K562 (cell line): ENCODE data around the gene ENG. TPM values are rescaled to one million over a fixed set of nuclear protein-coding genes. Genes with fewer than 3 reads are reported as not detected.

Experiments used
- CREB5 ChIP-seq: fragments of 250-450 bp; sonication (Bioruptor Pico); IDR thresholded peaks from 2 replicates; pipeline ENCODE4 v1.5.0; 2020; ENCODE audit warnings: mild to moderate bottlenecking
- DEAF1 ChIP-seq: fragments of 450-650 bp; formaldehyde crosslinking; IDR thresholded peaks from 2 replicates; pipeline ENCODE4 v1.4.0; 2020; ENCODE audit warnings: mild to moderate bottlenecking, moderate library complexity
- FOXJ2 ChIP-seq: fragments of 200-800 bp; sonication (Bioruptor generic); IDR thresholded peaks from 2 replicates; pipeline ENCODE4 v1.6.1; 2016; ENCODE audit warnings: missing genetic modification characterization, missing compliant biosample characterization
- GATAD2A ChIP-seq: fragments of 450-650 bp; IDR thresholded peaks from 2 replicates; pipeline ENCODE4 v1.6.1; 2017
- HIVEP1 ChIP-seq: fragments of 250-450 bp; sonication (Bioruptor Pico); IDR thresholded peaks from 2 replicates; pipeline ENCODE4 v1.4.0; 2020; ENCODE audit warnings: mild to moderate bottlenecking
- IRF2 ChIP-seq: sonication (generic); formaldehyde crosslinking; IDR thresholded peaks from 2 replicates; pipeline ENCODE4 v1.8.1; 2022; ENCODE audit warnings: mild to moderate bottlenecking, missing genetic modification reagents
- MAFF ChIP-seq: IDR thresholded peaks from 2 replicates; pipeline ENCODE4 v1.6.1; 2012; ENCODE audit warnings: low read length, improper control_type of control experiment
- MLLT1 ChIP-seq, 2 experiments: fragments of 450-650 bp; IDR thresholded peaks; 2 replicates each; pipeline ENCODE4 v1.6.1; 2016
- POLR2B ChIP-seq: fragments of 450-650 bp; IDR thresholded peaks from 2 replicates; pipeline ENCODE4 v1.6.1; 2018; ENCODE audit warnings: low read depth; ENCODE audit not compliant: partially characterized antibody
- SLC30A9 ChIP-seq: fragments of 250-450 bp; sonication (Bioruptor Pico); IDR thresholded peaks from 2 replicates; pipeline ENCODE4 v1.8.0; 2022; ENCODE audit warnings: mild to moderate bottlenecking, moderate library complexity
- TBL1XR1 ChIP-seq, 2 experiments: IDR thresholded peaks; 2 replicates each; pipeline ENCODE4 v1.6.1; 2012; ENCODE audit warnings: improper control_type of control experiment in 2 of 2, low read length in 2 of 2, mild to moderate bottlenecking in 1 of 2
- TCF3 ChIP-seq: sonication (generic); formaldehyde crosslinking; IDR thresholded peaks from 2 replicates; pipeline ENCODE4 v1.4.0; 2020; ENCODE audit warnings: mild to moderate bottlenecking, missing genetic modification reagents
- YBX1 ChIP-seq: fragments of 450-650 bp; IDR thresholded peaks from 2 replicates; pipeline ENCODE4 v1.7.1; 2016; ENCODE audit warnings: mild to moderate bottlenecking
- ZBTB40 ChIP-seq, 2 experiments: fragments of 450-650 bp in 1 of 2; sonication (generic) in 1 of 2; formaldehyde crosslinking in 1 of 2; IDR thresholded peaks; 2 replicates each; pipeline versions ENCODE4 v1.7.1 to v1.9.0; 2016 to 2022; ENCODE audit warnings: inconsistent platforms in 1 of 2, mild to moderate bottlenecking in 1 of 2, missing genetic modification reagents in 1 of 2
- polyA plus RNA-seq, 8 experiments: library from polyadenylated mRNA; depleted of rRNA in 4 of 8; stranded (reverse) in 5 of 8; unstranded in 3 of 8; fragments of >200 nt; fragmentation: Nextera tagmentation in 2 of 8; fragmentation: Illumina TruSeq in 1 of 8; extraction: Ambion mirVana in 2 of 8; extraction: Trizol in 1 of 8; gene quantifications; 2 replicates each; pipeline versions ENCODE4 v1.2.1 to v1.2.3, GENCODE V29; 2011 to 2014; ENCODE audit warnings: inconsistent platforms in 1 of 8, missing spikeins in 1 of 8
- total RNA-seq, 7 experiments: library from RNA; depleted of rRNA in 6 of 7; stranded (reverse); fragments of >200 nt in 6 of 7; fragmentation: Illumina TruSeq in 2 of 7; extraction: Trizol in 2 of 7; gene quantifications; 2 replicates each; pipeline versions ENCODE4 v1.2.1 to v1.2.3, GENCODE V29; 2011 to 2021; ENCODE audit warnings: low replicate concordance in 1 of 7

ENG gene
- total and polyA plus RNA-seq, 9 of the 15 experiments (the other 6 are each of a cell fraction or from before 2014, with no cell fraction given) = 0.04 to 0.40 (median 0.14) TPM; not detected in 1

- TF ChIP-seq MLLT1 (IDR thresholded peaks at IDR 0.05) = peak in 1 of 2 experiments; percentile 22; a peak in 2 of 4 replicates
- TF ChIP-seq GATAD2A = peak; percentile 62
- TF ChIP-seq CREB5 (CRISPR knock-in tag) = no peak
- no peak for TF ChIP-seq MAFF
- no peak for TF ChIP-seq DEAF1 (CRISPR knock-in tag)
- no peak for TF ChIP-seq TCF3 (CRISPR knock-in tag)
- no peak; a peak in 1 of 4 replicates for TF ChIP-seq TBL1XR1 (IDR thresholded peaks at IDR 0.05; ENCODE audit: low read length in 2 of 2)
- no peak for TF ChIP-seq FOXJ2 (tag)
- peak; percentile 85 for TF ChIP-seq POLR2B
- no peak for TF ChIP-seq YBX1
- TF ChIP-seq SLC30A9 (CRISPR knock-in tag) = no peak
- no peak for TF ChIP-seq HIVEP1 (CRISPR knock-in tag)
- peak; percentile 38; the same call in 1 of the 2 replicates for TF ChIP-seq ZBTB40 (IDR thresholded peaks at IDR 0.05)
- TF ChIP-seq ZBTB40 (CRISPR knock-in tag; IDR thresholded peaks at IDR 0.05) = no peak
- TF ChIP-seq IRF2 = no peak
Observed at GRCh38 chr9:127828262-127829031, 26.0 kb downstream of the ENG start (continued).
